B cell (primary cell): ENCODE data around the gene LSS. TPM values are rescaled to one million over a fixed set of nuclear protein-coding genes. Genes with fewer than 3 reads are reported as not detected.

ENCODE experiments used
- ATAC-seq: fragments of 200-7000 bp; cut with Tn5 transposase; one replicate; pipeline ENCODE4 v1.10.0; 2021; ENCODE audit warnings: low read depth, mild to moderate bottlenecking, moderate number of reproducible peaks, moderate library complexity
- CTCF ChIA-PET: fragments of 350-600 bp; sonication (Branson Sonifier 250); formaldehyde crosslinking; loops from one replicate; lab custom pipeline; 2021; ENCODE audit warnings: antibody characterized with exemption, inconsistent platforms; lab: Charles Lee
- POLR2A ChIA-PET: fragments of 350-600 bp; sonication (Branson Sonifier 250); formaldehyde crosslinking; loops from one replicate; lab custom pipeline; 2021; ENCODE audit warnings: antibody characterized with exemption; lab: Charles Lee
- DNase-seq: peaks from one replicate; pipeline ENCODE4 v3.0.0; 2013
- H2AFZ ChIP-seq: 2 replicates; pipeline ENCODE4 v1.6.1; 2012; ENCODE audit warnings: mild to moderate bottlenecking, low read depth, low read length; ENCODE audit not compliant: insufficient read depth, poor library complexity, severe bottlenecking
- H3K27ac ChIP-seq, 2 donors: 1 replicate in 1 of 2; 2 replicates in 1 of 2; pipeline ENCODE4 v1.5.1; 2012 to 2013; ENCODE audit warnings: low read length in 2 of 2, mild to moderate bottlenecking in 2 of 2, moderate library complexity in 1 of 2
- H3K27me3 ChIP-seq, 4 experiments: fragments of 200-600 bp in 1 of 4; sonication (generic) in 1 of 4; replicated peaks in 1 of 4; 1 replicate in 2 of 4; 2 replicates in 2 of 4; pipeline versions ENCODE4 v1.6.1 to v1.7.0; 2013 to 2016; ENCODE audit warnings: low read length in 3 of 4, mild to moderate bottlenecking in 2 of 4, mixed read lengths in 1 of 4, moderate library complexity in 1 of 4; ENCODE audit not compliant: insufficient read depth in 4 of 4, control insufficient read depth in 3 of 4; ENCODE audit errors: control extremely low read depth in 1 of 4
- H3K36me3 ChIP-seq, 2 experiments: replicated peaks in 1 of 2; 1 replicate in 1 of 2; 2 replicates in 1 of 2; pipeline versions ENCODE4 v1.6.1 to v1.7.1; 2013; ENCODE audit warnings: low read length in 1 of 2; ENCODE audit not compliant: insufficient read depth in 2 of 2, control insufficient read depth in 1 of 2; ENCODE audit errors: control extremely low read depth in 1 of 2, extremely low read depth in 1 of 2
- H3K4me1 ChIP-seq, 2 donors: fragments of 200-600 bp in 1 of 2; sonication (generic) in 1 of 2; 1 replicate in 1 of 2; 2 replicates in 1 of 2; pipeline versions ENCODE4 v1.5.1 to v1.6.1; 2013 to 2017; ENCODE audit warnings: low read length in 2 of 2; ENCODE audit not compliant: control insufficient read depth in 2 of 2, insufficient read depth in 2 of 2
- H3K4me2 ChIP-seq: replicated peaks from 2 replicates; pipeline ENCODE3; 2012; ENCODE audit warnings: mild to moderate bottlenecking, low read depth, low read length; ENCODE audit not compliant: poor library complexity, severe bottlenecking
- H3K4me3 ChIP-seq, 5 experiments: fragments of 200-600 bp in 1 of 5; sonication (generic) in 1 of 5; 1 replicate in 3 of 5; 2 replicates in 2 of 5; pipeline versions ENCODE4 v1.5.1 to v1.7.0; 2011 to 2016; ENCODE audit warnings: low read length in 4 of 5, mild to moderate bottlenecking in 4 of 5, low read depth in 2 of 5, control low read depth in 1 of 5, moderate library complexity in 1 of 5; ENCODE audit not compliant: insufficient read depth in 1 of 5; ENCODE audit errors: control extremely low read depth in 1 of 5, extremely low read depth in 1 of 5
- H3K79me2 ChIP-seq: fragments of 200-600 bp; sonication (generic); one replicate; pipeline ENCODE4 v1.6.0; 2016; ENCODE audit warnings: low read length; ENCODE audit not compliant: control insufficient read depth, insufficient read depth
- H3K9ac ChIP-seq: fragments of 200-600 bp; sonication (generic); 2 replicates; pipeline ENCODE4 v1.6.1; 2017; ENCODE audit warnings: mild to moderate bottlenecking, low read length, moderate library complexity
- H3K9me3 ChIP-seq, 3 donors: one replicate each; pipeline versions ENCODE4 v1.6.1 to v1.7.1; 2013; ENCODE audit warnings: low read length in 2 of 3; ENCODE audit not compliant: control insufficient read depth in 2 of 3, insufficient read depth in 1 of 3; ENCODE audit errors: control extremely low read depth in 1 of 3
- H4K20me1 ChIP-seq: 2 replicates; pipeline ENCODE4 v1.6.0; 2012; ENCODE audit warnings: mild to moderate bottlenecking, low read length; ENCODE audit not compliant: insufficient read depth, control insufficient read depth, poor library complexity, severe bottlenecking
- H3K27ac Mint-ChIP-seq: one replicate; pipeline ENCODE4 v1.8.0; 2021; ENCODE audit warnings: mixed read lengths
- H3K27me3 Mint-ChIP-seq: one replicate; pipeline ENCODE4 v1.8.0; 2021; ENCODE audit warnings: mixed read lengths
- H3K4me1 Mint-ChIP-seq: one replicate; pipeline ENCODE4 v1.8.0; 2021; ENCODE audit warnings: mixed read lengths
- H3K4me3 Mint-ChIP-seq: one replicate; pipeline ENCODE4 v1.8.0; 2021; ENCODE audit warnings: mixed read lengths
- H3K9me3 Mint-ChIP-seq: one replicate; pipeline ENCODE4 v1.8.0; 2022; ENCODE audit warnings: mixed read lengths; ENCODE audit not compliant: insufficient read depth
- CTCF ChIP-seq: fragments of 200-600 bp; IDR thresholded peaks from one replicate; pipeline ENCODE4 v1.8.0; 2022; ENCODE audit warnings: antibody characterized with exemption, mild to moderate bottlenecking
- EZH2 ChIP-seq: IDR thresholded peaks from 2 replicates; pipeline ENCODE4 v1.6.1; 2012; ENCODE audit warnings: borderline replicate concordance, low read depth, mild to moderate bottlenecking, moderate library complexity, low read length; ENCODE audit not compliant: insufficient read depth, poor library complexity, severe bottlenecking
- WGBS: methylation state at CpG from one replicate; pipeline ENCODE4 v1.1.5; 2013; ENCODE audit warnings: missing lambda C conversion rate; ENCODE audit not compliant: insufficient coverage; 5-methylcytosine and 5-hydroxymethylcytosine counted together
- intact Hi-C: fragments of 100-400 bp; cut with micrococcal nuclease; formaldehyde crosslinking; loops from one replicate; pipeline ENCODE4 v1.10.0; 2022
- polyA plus RNA-seq: library from polyadenylated mRNA; depleted of rRNA; stranded (reverse); fragments of >200 nt; gene quantifications from 2 replicates; pipeline ENCODE4 v1.2.3, GENCODE V29; 2012
- total RNA-seq, 2 donors: library from RNA; stranded (reverse); fragments of 120-200 nt in 1 of 2; gene quantifications; 1 replicate in 1 of 2; 2 replicates in 1 of 2; pipeline versions ENCODE4 v1.2.3 to v1.2.4, GENCODE V29; 2013 to 2022

The LSS gene
- total and polyA plus RNA-seq, 2 donors (not counting 1 experiment from before 2014, with no cell fraction given) = 30.2 to 58.1 TPM

DNA sequence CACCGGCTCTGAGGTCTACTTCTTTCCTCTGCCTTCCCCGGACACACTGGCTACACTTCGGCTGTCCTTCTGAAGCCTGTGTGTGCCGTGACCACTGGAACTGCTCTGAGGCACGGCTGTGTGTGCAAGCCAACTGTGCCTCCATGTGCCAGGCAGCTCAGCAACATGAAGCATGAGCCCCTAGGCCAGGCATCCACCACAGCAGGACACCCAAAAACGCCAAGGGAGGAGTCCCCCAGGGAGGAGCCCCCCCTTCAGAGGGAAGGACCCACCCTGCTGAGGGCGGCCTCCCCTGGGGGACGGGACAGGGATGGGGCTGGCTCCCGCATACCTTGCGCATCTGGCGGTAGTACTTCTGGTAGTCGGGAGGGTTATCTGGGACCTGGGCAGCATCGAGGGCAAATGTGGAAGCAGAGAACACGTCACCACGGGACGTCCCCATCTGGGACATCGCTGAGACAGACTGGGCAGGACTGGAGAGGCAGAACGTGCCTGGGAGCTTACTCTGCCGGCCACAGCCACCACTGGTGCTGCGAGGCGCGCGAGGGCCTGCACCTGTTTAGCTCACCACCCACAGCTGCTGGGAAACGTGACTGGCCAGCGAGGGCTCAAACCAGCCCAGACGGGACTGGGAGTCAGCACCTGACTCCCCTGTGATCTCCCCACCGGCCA is 20.5 kb downstream of the LSS start:
- ATAC-seq (no peak), DNase-seq (no peak)
- Mint-ChIP-seq H3K9me3 (no peaks in the 10 kb centered on the region), H3K27ac (no peak overlapping the region), H3K4me1 (no peaks in the 10 kb centered on the region), H3K27me3 (no peaks in the 10 kb centered on the region), H3K4me3 (no peak overlapping the region)
- Histone ChIP-seq H3K79me2 (no peaks in the 10 kb centered on the region), H3K4me1 (no peaks in the 10 kb centered on the region), H3K27me3 (no peaks in the 10 kb centered on the region), H3K27ac (no peak overlapping the region), H3K36me3 (peaks cover 1 to 3% of the 10 kb centered on the region in 2 experiments), H3K4me2 (no peak overlapping the region), H3K9ac (no peak overlapping the region), H2AFZ (no peak overlapping the region), H4K20me1 (no peaks in the 10 kb centered on the region), H3K4me3 (no peak overlapping the region), H3K9me3 (no peaks in the 10 kb centered on the region)
- TF ChIP-seq EZH2 (no peak), CTCF (no peak)
- CTCF ChIA-PET = no interaction called here
- POLR2A ChIA-PET = no interaction called here
- intact Hi-C loops = no loop called here
- WGBS = 93% methylated on average over 26 of the region's 27 CpGs
